K562 (cell line): ENCODE results near the gene ABT1. TPM values are rescaled to one million over a fixed set of nuclear protein-coding genes. Genes with fewer than 3 reads are reported as not detected.
A peak's percentile ranks its signal among the peaks of the same experiment; 100 is the strongest.

Experiments used
- ATAC-seq: fragments of 200-7000 bp; cut with Tn5 transposase; 3 replicates; pipeline ENCODE4 v1.9.1; 2020; ENCODE audit warnings: moderate library complexity
- BruUV-seq: library from RNA; stranded (reverse); fragments of 400-500 nt; replicated peaks from 2 replicates; lab custom pipeline; 2021; lab: Mats Ljungman, UMichigan
- CTCF ChIA-PET: fragments of 300-600 bp; formaldehyde crosslinking; extraction: SDS; loops from one replicate; lab custom pipeline; 2021; ENCODE audit warnings: low intra/inter-chr PET ratio; lab: Yijun Ruan, JAX
- POLR2A ChIA-PET: fragments of 300-600, 350-650 bp; sonication (Branson Sonifier 250); formaldehyde crosslinking; extraction: SDS; loops from one replicate; lab custom pipeline; 2021; ENCODE audit warnings: antibody characterized with exemption, inconsistent platforms; lab: Yijun Ruan, JAX
- DNase-seq, 4 experiments: peaks; one replicate each; pipeline versions ENCODE4 v3.0.0 to v3.0.0-alpha.2; 2011 to 2018; ENCODE audit warnings: low spot score in 3 of 4, mixed read lengths in 3 of 4; ENCODE audit errors: extremely low read depth in 1 of 4
- FAIRE-seq: peaks from 2 replicates; lab custom pipeline; 2011; peaks lifted over from hg19 to GRCh38; lab: Jason Lieb, UNC
- H2AFZ ChIP-seq: 2 replicates; pipeline ENCODE4 v1.6.0; 2011; ENCODE audit warnings: low read depth, low read length, control low read depth, inconsistent platforms
- H3K27ac ChIP-seq: fragments of 200-600 bp; 3 replicates; pipeline ENCODE4 v1.8.0; 2011; ENCODE audit warnings: low read depth, mild to moderate bottlenecking, control low read depth, inconsistent platforms, low read length, moderate library complexity, mixed read lengths; ENCODE audit errors: extremely low read depth
- H3K27me3 ChIP-seq, 2 experiments: fragments of 300-600 bp in 1 of 2; 2 replicates in 1 of 2; 3 replicates in 1 of 2; pipeline versions ENCODE4 v1.6.0 to v1.8.0; 2011; ENCODE audit warnings: inconsistent platforms in 2 of 2, low read length in 2 of 2, mild to moderate bottlenecking in 1 of 2, mixed read lengths in 1 of 2, moderate library complexity in 1 of 2; ENCODE audit not compliant: control insufficient read depth in 2 of 2, insufficient read depth in 2 of 2
- H3K36me3 ChIP-seq: fragments of 300-600 bp; 3 replicates; pipeline ENCODE4 v1.8.0; 2011; ENCODE audit warnings: mild to moderate bottlenecking, low read length, inconsistent platforms; ENCODE audit not compliant: control insufficient read depth, insufficient read depth
- H3K4me1 ChIP-seq, 2 experiments: fragments of 200-600 bp in 1 of 2; replicated peaks in 1 of 2; 2 replicates in 1 of 2; 3 replicates in 1 of 2; pipeline versions ENCODE4 v1.5.1 to v1.8.0; 2011; ENCODE audit warnings: inconsistent platforms in 2 of 2, low read length in 2 of 2, mild to moderate bottlenecking in 1 of 2, mixed read lengths in 1 of 2, moderate library complexity in 1 of 2; ENCODE audit not compliant: control insufficient read depth in 2 of 2, insufficient read depth in 2 of 2
- H3K4me2 ChIP-seq: 2 replicates; pipeline ENCODE4 v1.6.1; 2011; ENCODE audit warnings: low read length, control low read depth, inconsistent platforms, mixed read lengths; ENCODE audit not compliant: insufficient read depth
- H3K4me3 ChIP-seq: fragments of 200-600 bp; sonication (generic), shearing (Covaris generic); 2 replicates; pipeline ENCODE4 v1.5.1; 2016; ENCODE audit warnings: control low read depth, inconsistent platforms
- H3K79me2 ChIP-seq: fragments of 200-600 bp; 3 replicates; pipeline ENCODE4 v1.8.0; 2011; ENCODE audit warnings: low read length, inconsistent platforms; ENCODE audit not compliant: control insufficient read depth, insufficient read depth
- H3K9ac ChIP-seq, 2 experiments: 2 replicates each; pipeline versions ENCODE4 v1.6.0 to v1.6.1; 2011; ENCODE audit warnings: low read depth in 2 of 2, low read length in 2 of 2, control low read depth in 1 of 2, inconsistent platforms in 1 of 2, mild to moderate bottlenecking in 1 of 2, mixed read lengths in 1 of 2; ENCODE audit not compliant: insufficient read depth in 1 of 2
- H3K9me1 ChIP-seq: one replicate; pipeline ENCODE4 v1.6.0; 2011; ENCODE audit warnings: inconsistent platforms, mild to moderate bottlenecking, low read length, moderate library complexity; ENCODE audit not compliant: control insufficient read depth, insufficient read depth
- H3K9me3 ChIP-seq: replicated peaks from 2 replicates; pipeline ENCODE4 v1.5.1; 2011; ENCODE audit warnings: low read depth, low read length, inconsistent platforms; ENCODE audit not compliant: control insufficient read depth, insufficient read depth
- H4K20me1 ChIP-seq: replicated peaks from 2 replicates; pipeline ENCODE4 v1.6.1; 2011; ENCODE audit warnings: low read length, inconsistent platforms, mixed read lengths; ENCODE audit not compliant: control insufficient read depth, insufficient read depth
- CBFA2T2 ChIP-seq: fragments of 450-650 bp; conservative IDR thresholded peaks from 2 replicates; pipeline ENCODE4 v1.6.1; 2017; ENCODE audit warnings: mild to moderate bottlenecking
- FOXJ3 ChIP-seq: sonication (generic); formaldehyde crosslinking; IDR thresholded peaks from 2 replicates; pipeline ENCODE4 v1.4.0; 2020; ENCODE audit warnings: mild to moderate bottlenecking, missing genetic modification reagents
- KLF6 ChIP-seq: fragments of 250-450 bp; sonication (Bioruptor Pico); IDR thresholded peaks from 2 replicates; pipeline ENCODE4 v1.4.0; 2020; ENCODE audit warnings: mild to moderate bottlenecking, moderate library complexity, borderline replicate concordance
- MEF2D ChIP-seq: conservative IDR thresholded peaks from 2 replicates; pipeline ENCODE4 v1.6.1; 2016; ENCODE audit warnings: low read depth, missing genetic modification characterization, missing compliant biosample characterization
- NFATC3 ChIP-seq: fragments of 450-650 bp; IDR thresholded peaks from 2 replicates; pipeline ENCODE4 v1.6.1; 2017; ENCODE audit warnings: mild to moderate bottlenecking
- NFE2L1 ChIP-seq: fragments of 450-650 bp; IDR thresholded peaks from 2 replicates; pipeline ENCODE4 v1.6.1; 2016; ENCODE audit warnings: missing genetic modification characterization, low read depth, mild to moderate bottlenecking, missing compliant biosample characterization, moderate library complexity, borderline replicate concordance
- PHTF2 ChIP-seq: fragments of 250-450 bp; sonication (Bioruptor Pico); IDR thresholded peaks from 2 replicates; pipeline ENCODE4 v1.5.0; 2021; ENCODE audit warnings: mild to moderate bottlenecking
- RBM25 ChIP-seq: fragments of 200-400 bp; formaldehyde crosslinking; IDR thresholded peaks from 2 replicates; pipeline ENCODE4 v1.6.1; 2018; ENCODE audit warnings: low read length, low read depth, moderate library complexity; ENCODE audit not compliant: severe bottlenecking
- TAF1 ChIP-seq: IDR thresholded peaks from 2 replicates; pipeline ENCODE4 v1.6.1; 2011; ENCODE audit warnings: mild to moderate bottlenecking, low read length, moderate library complexity; ENCODE audit not compliant: insufficient read depth, control insufficient read depth, severe bottlenecking; ENCODE audit errors: extremely low read depth
- TARDBP ChIP-seq: fragments of 450-650 bp; IDR thresholded peaks from 2 replicates; pipeline ENCODE4 v1.6.1; 2016
- TSC22D4 ChIP-seq: fragments of 450-650 bp; IDR thresholded peaks from 2 replicates; pipeline ENCODE4 v1.6.1; 2016; ENCODE audit warnings: missing genetic modification characterization, missing biosample characterization, control low read depth
- ZNF311 ChIP-seq: fragments of 250-450 bp; sonication (Bioruptor Pico); IDR thresholded peaks from 2 replicates; pipeline ENCODE4 v1.4.0; 2020; ENCODE audit warnings: mild to moderate bottlenecking, moderate library complexity
- WGBS: fragments of 100-300 bp; shearing (Covaris generic); methylation state at CpG from one replicate; pipeline ENCODE4 v1.1.6; 2016; ENCODE audit warnings: low coverage, mixed read lengths; ENCODE audit not compliant: insufficient coverage; ENCODE audit errors: missing lambda C conversion rate; 5-methylcytosine and 5-hydroxymethylcytosine counted together
- in situ Hi-C: fragments of 300-500 bp; cut with MboI; formaldehyde crosslinking; loops from 4 replicates; pipeline ENCODE4 v1.15.0; 2018; ENCODE audit warnings: inconsistent platforms, mixed read lengths
- intact Hi-C: fragments of 100-400 bp; cut with micrococcal nuclease; formaldehyde crosslinking; loops from 2 replicates; pipeline ENCODE4 v1.14.2; 2022
- polyA plus RNA-seq, 8 experiments: library from polyadenylated mRNA; depleted of rRNA in 4 of 8; stranded (reverse) in 5 of 8; unstranded in 3 of 8; fragments of >200 nt; fragmentation: Nextera tagmentation in 2 of 8; fragmentation: Illumina TruSeq in 1 of 8; extraction: Ambion mirVana in 2 of 8; extraction: Trizol in 1 of 8; gene quantifications; 2 replicates each; pipeline versions ENCODE4 v1.2.1 to v1.2.3, GENCODE V29; 2011 to 2014; ENCODE audit warnings: inconsistent platforms in 1 of 8, missing spikeins in 1 of 8
- total RNA-seq, 7 experiments: library from RNA; depleted of rRNA in 6 of 7; stranded (reverse); fragments of >200 nt in 6 of 7; fragmentation: Illumina TruSeq in 2 of 7; extraction: Trizol in 2 of 7; gene quantifications; 2 replicates each; pipeline versions ENCODE4 v1.2.1 to v1.2.3, GENCODE V29; 2011 to 2021; ENCODE audit warnings: low replicate concordance in 1 of 7
- TF ChIP-seq, protein P1 (sequence below): sonication (generic); formaldehyde crosslinking; IDR thresholded peaks from 2 replicates; pipeline ENCODE4 v1.8.1; 2023; ENCODE audit warnings: mild to moderate bottlenecking, missing genetic modification reagents
- TF ChIP-seq, protein P2 (sequence below): fragments of 250-450 bp; sonication (Bioruptor Pico); IDR thresholded peaks from 2 replicates; pipeline ENCODE4 v1.4.0; 2020

Gene ABT1
- total and polyA plus RNA-seq, 9 of the 15 experiments (the other 6 are each of a cell fraction or from before 2014, with no cell fraction given), result 8.8 to 52.7 (median 40.7) TPM

DNA sequence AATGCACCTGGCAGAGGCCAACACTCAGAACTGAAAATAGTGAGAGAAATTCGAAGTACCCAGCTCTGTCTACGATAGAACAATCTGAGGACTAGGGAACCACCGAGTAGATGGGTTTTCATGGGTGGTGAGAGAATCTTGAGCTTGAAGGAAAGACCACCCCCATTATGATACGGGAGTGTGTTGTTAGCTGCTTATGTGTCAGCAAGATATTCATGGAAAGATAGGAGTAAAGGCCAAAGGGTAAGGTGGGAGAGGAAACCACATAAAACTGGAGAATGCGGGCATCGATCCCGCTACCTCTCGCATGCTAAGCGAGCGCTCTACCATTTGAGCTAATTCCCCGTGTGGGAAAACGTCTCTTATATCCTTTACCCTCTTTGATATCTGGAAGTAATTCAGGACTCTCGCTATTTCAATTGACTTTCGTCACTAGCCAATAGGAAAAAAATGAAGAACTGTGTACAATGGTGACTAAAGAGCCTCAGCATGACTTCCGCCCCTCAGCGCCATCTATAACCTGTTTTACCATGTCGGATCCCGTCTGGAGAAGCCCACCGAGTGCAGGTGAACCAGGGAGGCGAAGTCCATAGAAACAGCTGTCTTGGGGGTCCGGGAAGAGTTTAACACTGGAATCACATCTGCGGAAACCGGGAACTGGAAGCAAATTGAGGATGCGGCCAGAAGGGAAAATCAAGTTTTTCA, 25.0 kb upstream of the ABT1 start:
- Histone ChIP-seq H2AFZ (peak overlapping the region; percentile 99), H3K9ac (peak overlapping the region; percentile 87 to 92; a peak in 3 of 4 replicates), H4K20me1 (no peaks in the 10 kb centered on the region), H3K36me3 (no peaks in the 10 kb centered on the region), H3K27me3 (no peaks in the 10 kb centered on the region), H3K27ac (peak overlapping the region; percentile 92), H3K9me3 (no peaks in the 10 kb centered on the region), H3K79me2 (no peaks in the 10 kb centered on the region), H3K4me3 (peak overlapping the region; percentile 75), H3K4me1 (peaks cover 7 to 15% of the 10 kb centered on the region in 2 experiments; a peak in 4 of 5 replicates), H3K9me1 (no peaks in the 10 kb centered on the region), H3K4me2 (peak overlapping the region; percentile 98)
- FAIRE-seq (peak; percentile 88), ATAC-seq (peak; percentile 45), DNase-seq (peak; percentile 70 to 97 (median 83))
- in situ Hi-C loops, result loop anchor here (10.0 to 25.0 kb wide), 2 partner anchors 237 to 384 kb away; a partner anchor contains a TSS
- POLR2A ChIA-PET, result interaction anchor here (0.5 to 11.9 kb wide), 28 partner anchors 14 to 663 kb away, joined by 3 to 141 read pairs (median 5); a partner anchor contains a TSS
- BruUV-seq, result TSS peak; percentile 93
- under 1% methylated on average over 24 of the region's 24 CpGs for WGBS
- intact Hi-C loops, result loop anchor here (1.0 to 5.0 kb wide), 4 partner anchors 24 to 508 kb away; no protein-coding TSS in a partner anchor
- CTCF ChIA-PET, result interaction anchor here (0.7 to 2.3 kb wide), 4 partner anchors 21 to 25 kb away, joined by 4 to 8 read pairs (median 6); partner anchors contain the start of gene ABT1
- TF ChIP-seq NFE2L1 (no peak), FOXJ3 (CRISPR knock-in tag) (no peak), NFATC3 (no peak; the same call in 1 of the 2 replicates), PHTF2 (CRISPR knock-in tag) (no peak), TSC22D4 (tag) (no peak), ZNF311 (0 out of 2 replicates have a peak, but pooled peaks have one; percentile 15), CBFA2T2 (no peak; the same call in 1 of the 2 replicates), TARDBP (peak; percentile 80), TAF1 (peak; percentile 31), RBM25 (no peak), MEF2D (tag) (no peak), KLF6 (CRISPR knock-in tag) (0 out of 2 replicates have a peak, but pooled peaks have one; percentile 35)
- TF ChIP-seq, protein P1, sequence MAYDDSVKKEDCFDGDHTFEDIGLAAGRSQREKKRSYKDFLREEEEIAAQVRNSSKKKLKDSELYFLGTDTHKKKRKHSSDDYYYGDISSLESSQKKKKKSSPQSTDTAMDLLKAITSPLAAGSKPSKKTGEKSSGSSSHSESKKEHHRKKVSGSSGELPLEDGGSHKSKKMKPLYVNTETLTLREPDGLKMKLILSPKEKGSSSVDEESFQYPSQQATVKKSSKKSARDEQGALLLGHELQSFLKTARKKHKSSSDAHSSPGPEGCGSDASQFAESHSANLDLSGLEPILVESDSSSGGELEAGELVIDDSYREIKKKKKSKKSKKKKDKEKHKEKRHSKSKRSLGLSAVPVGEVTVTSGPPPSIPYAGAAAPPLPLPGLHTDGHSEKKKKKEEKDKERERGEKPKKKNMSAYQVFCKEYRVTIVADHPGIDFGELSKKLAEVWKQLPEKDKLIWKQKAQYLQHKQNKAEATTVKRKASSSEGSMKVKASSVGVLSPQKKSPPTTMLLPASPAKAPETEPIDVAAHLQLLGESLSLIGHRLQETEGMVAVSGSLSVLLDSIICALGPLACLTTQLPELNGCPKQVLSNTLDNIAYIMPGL (CRISPR knock-in tag), result peak; percentile 96
- TF ChIP-seq, protein P2, sequence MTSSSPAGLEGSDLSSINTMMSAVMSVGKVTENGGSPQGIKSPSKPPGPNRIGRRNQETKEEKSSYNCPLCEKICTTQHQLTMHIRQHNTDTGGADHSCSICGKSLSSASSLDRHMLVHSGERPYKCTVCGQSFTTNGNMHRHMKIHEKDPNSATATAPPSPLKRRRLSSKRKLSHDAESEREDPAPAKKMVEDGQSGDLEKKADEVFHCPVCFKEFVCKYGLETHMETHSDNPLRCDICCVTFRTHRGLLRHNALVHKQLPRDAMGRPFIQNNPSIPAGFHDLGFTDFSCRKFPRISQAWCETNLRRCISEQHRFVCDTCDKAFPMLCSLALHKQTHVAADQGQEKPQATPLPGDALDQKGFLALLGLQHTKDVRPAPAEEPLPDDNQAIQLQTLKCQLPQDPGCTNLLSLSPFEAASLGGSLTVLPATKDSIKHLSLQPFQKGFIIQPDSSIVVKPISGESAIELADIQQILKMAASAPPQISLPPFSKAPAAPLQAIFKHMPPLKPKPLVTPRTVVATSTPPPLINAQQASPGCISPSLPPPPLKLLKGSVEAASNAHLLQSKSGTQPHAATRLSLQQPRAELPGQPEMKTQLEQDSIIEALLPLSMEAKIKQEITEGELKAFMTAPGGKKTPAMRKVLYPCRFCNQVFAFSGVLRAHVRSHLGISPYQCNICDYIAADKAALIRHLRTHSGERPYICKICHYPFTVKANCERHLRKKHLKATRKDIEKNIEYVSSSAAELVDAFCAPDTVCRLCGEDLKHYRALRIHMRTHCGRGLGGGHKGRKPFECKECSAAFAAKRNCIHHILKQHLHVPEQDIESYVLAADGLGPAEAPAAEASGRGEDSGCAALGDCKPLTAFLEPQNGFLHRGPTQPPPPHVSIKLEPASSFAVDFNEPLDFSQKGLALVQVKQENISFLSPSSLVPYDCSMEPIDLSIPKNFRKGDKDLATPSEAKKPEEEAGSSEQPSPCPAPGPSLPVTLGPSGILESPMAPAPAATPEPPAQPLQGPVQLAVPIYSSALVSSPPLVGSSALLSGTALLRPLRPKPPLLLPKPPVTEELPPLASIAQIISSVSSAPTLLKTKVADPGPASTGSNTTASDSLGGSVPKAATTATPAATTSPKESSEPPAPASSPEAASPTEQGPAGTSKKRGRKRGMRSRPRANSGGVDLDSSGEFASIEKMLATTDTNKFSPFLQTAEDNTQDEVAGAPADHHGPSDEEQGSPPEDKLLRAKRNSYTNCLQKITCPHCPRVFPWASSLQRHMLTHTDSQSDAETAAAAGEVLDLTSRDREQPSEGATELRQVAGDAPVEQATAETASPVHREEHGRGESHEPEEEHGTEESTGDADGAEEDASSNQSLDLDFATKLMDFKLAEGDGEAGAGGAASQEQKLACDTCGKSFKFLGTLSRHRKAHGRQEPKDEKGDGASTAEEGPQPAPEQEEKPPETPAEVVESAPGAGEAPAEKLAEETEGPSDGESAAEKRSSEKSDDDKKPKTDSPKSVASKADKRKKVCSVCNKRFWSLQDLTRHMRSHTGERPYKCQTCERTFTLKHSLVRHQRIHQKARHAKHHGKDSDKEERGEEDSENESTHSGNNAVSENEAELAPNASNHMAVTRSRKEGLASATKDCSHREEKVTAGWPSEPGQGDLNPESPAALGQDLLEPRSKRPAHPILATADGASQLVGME (CRISPR knock-in tag), result 0 out of 2 replicates have a peak, but pooled peaks have one; percentile 46
